HCT116 (cell line): ENCODE measurements around the gene ARL14EPL. TPM values are rescaled to one million over a fixed set of nuclear protein-coding genes. Genes with fewer than 3 reads are reported as not detected.

ENCODE experiments used
- ATAC-seq: fragments of 200-7000 bp; cut with Tn5 transposase; 2 replicates; pipeline ENCODE4 v1.9.1; 2020; ENCODE audit warnings: mild to moderate bottlenecking, moderate library complexity
- BruUV-seq: library from RNA; stranded (reverse); fragments of 400-500 nt; replicated peaks from 2 replicates; lab custom pipeline; 2021; lab: Mats Ljungman, UMichigan
- CTCF ChIA-PET: fragments of 300-600 bp; sonication (Branson Sonifier 250); formaldehyde crosslinking; loops from one replicate; lab custom pipeline; 2021; ENCODE audit warnings: antibody characterized with exemption; lab: Charles Lee
- POLR2A ChIA-PET: fragments of 300-600, 350-600 bp; sonication (Branson Sonifier 250); formaldehyde crosslinking; loops from one replicate; lab custom pipeline; 2021; ENCODE audit warnings: antibody characterized with exemption; lab: Charles Lee
- RAD21 ChIA-PET, 2 experiments: fragments of 300-600 bp; sonication (Branson Sonifier 250); formaldehyde crosslinking; loops; one replicate each; lab custom pipeline; 2023; ENCODE audit warnings: low total read pairs in 2 of 2; ENCODE audit not compliant: uncharacterized antibody in 2 of 2, unreplicated experiment in 2 of 2, low non-redundant PET in 1 of 2; lab: Charles Lee
- DNase-seq: peaks from one replicate; pipeline ENCODE4 v3.0.0-alpha.2; 2010; ENCODE audit warnings: low read depth, low spot score
- H2AFZ ChIP-seq: fragments of 200-600 bp; shearing (Covaris generic), sonication (generic); 2 replicates; pipeline ENCODE4 v1.6.1; 2017; ENCODE audit warnings: low read depth, mixed run types, mixed read lengths, antibody characterized with exemption, low read length; ENCODE audit not compliant: poor library complexity, severe bottlenecking
- H3K27ac ChIP-seq: 2 replicates; pipeline ENCODE4 v1.5.1; 2012; ENCODE audit warnings: low read depth, low read length
- H3K27me3 ChIP-seq: fragments of 200-600 bp; sonication (generic); 2 replicates; pipeline ENCODE4 v1.6.1; 2016; ENCODE audit warnings: mixed run types, low read length, mixed read lengths; ENCODE audit not compliant: insufficient read depth
- H3K36me3 ChIP-seq, 2 experiments: fragments of 200-500 bp in 1 of 2; fragments of 200-600 bp in 1 of 2; sonication (Bioruptor generic) in 1 of 2; sonication (generic) in 1 of 2; 2 replicates each; pipeline versions ENCODE4 v1.5.1 to v1.6.1; 2014 to 2016; ENCODE audit warnings: low read length in 2 of 2, inconsistent platforms in 1 of 2, mixed read lengths in 1 of 2, mixed run types in 1 of 2; ENCODE audit not compliant: insufficient read depth in 2 of 2, control insufficient read depth in 1 of 2
- H3K4me1 ChIP-seq, 2 experiments: fragments of 200-600 bp in 1 of 2; sonication (generic) in 1 of 2; 2 replicates each; pipeline versions ENCODE4 v1.5.1 to v1.6.1; 2012 to 2017; ENCODE audit warnings: low read length in 2 of 2, inconsistent platforms in 1 of 2, mild to moderate bottlenecking in 1 of 2, mixed read lengths in 1 of 2, mixed run types in 1 of 2, moderate library complexity in 1 of 2; ENCODE audit not compliant: insufficient read depth in 2 of 2, control insufficient read depth in 1 of 2
- H3K4me2 ChIP-seq: fragments of 200-600 bp; sonication (generic); 2 replicates; pipeline ENCODE4 v1.6.1; 2017; ENCODE audit warnings: mixed run types, low read length, mixed read lengths
- H3K4me3 ChIP-seq, 2 experiments: fragments of 200-600 bp in 1 of 2; sonication (generic) in 1 of 2; replicated peaks in 1 of 2; 2 replicates each; pipeline ENCODE4 v1.5.1; 2011 to 2016; ENCODE audit warnings: low read length in 2 of 2, control low read depth in 1 of 2, low read depth in 1 of 2, mild to moderate bottlenecking in 1 of 2, mixed read lengths in 1 of 2, mixed run types in 1 of 2
- H3K79me2 ChIP-seq: fragments of 200-600 bp; sonication (generic); 2 replicates; pipeline ENCODE4 v1.6.1; 2017; ENCODE audit warnings: mild to moderate bottlenecking, mixed run types, low read length, moderate library complexity, mixed read lengths; ENCODE audit not compliant: insufficient read depth
- H3K9ac ChIP-seq: fragments of 200-600 bp; sonication (generic); 2 replicates; pipeline ENCODE4 v1.6.1; 2016; ENCODE audit warnings: low read length, mixed read lengths
- H3K9me2 ChIP-seq: fragments of 200-600 bp; sonication (generic), shearing (Covaris generic); 2 replicates; pipeline ENCODE4 v1.6.1; 2017; ENCODE audit warnings: mixed run types, mild to moderate bottlenecking, moderate library complexity; ENCODE audit not compliant: insufficient read depth
- H3K9me3 ChIP-seq, 2 experiments: fragments of 200-500 bp in 1 of 2; fragments of 200-600 bp in 1 of 2; sonication (Bioruptor generic) in 1 of 2; sonication (generic) in 1 of 2; 2 replicates each; pipeline ENCODE4 v1.6.1; 2014 to 2017; ENCODE audit warnings: low read length in 2 of 2, mixed read lengths in 2 of 2, inconsistent platforms in 1 of 2, low read depth in 1 of 2, mild to moderate bottlenecking in 1 of 2, mixed run types in 1 of 2, moderate library complexity in 1 of 2; ENCODE audit not compliant: control insufficient read depth in 1 of 2, insufficient read depth in 1 of 2
- H4K20me1 ChIP-seq: fragments of 200-600 bp; sonication (generic), shearing (Covaris generic); 2 replicates; pipeline ENCODE4 v1.6.1; 2017; ENCODE audit warnings: mixed run types, mild to moderate bottlenecking, moderate library complexity; ENCODE audit not compliant: insufficient read depth
- CEBPB ChIP-seq: IDR thresholded peaks from 2 replicates; pipeline ENCODE4 v1.6.1; 2012; ENCODE audit warnings: low read depth
- EGR1 ChIP-seq: IDR thresholded peaks from 2 replicates; pipeline ENCODE4 v1.6.1; 2012; ENCODE audit warnings: low read depth
- ELF1 ChIP-seq: IDR thresholded peaks from 2 replicates; pipeline ENCODE4 v1.6.1; 2012; ENCODE audit warnings: low read depth, borderline replicate concordance
- EZH2 ChIP-seq: fragments of 200-600 bp; sonication (generic); IDR thresholded peaks from 2 replicates; pipeline ENCODE4 v1.6.1; 2017; ENCODE audit warnings: antibody characterized with exemption, mixed run types
- EZH2phosphoT487 ChIP-seq: fragments of 200-600 bp; IDR thresholded peaks from 2 replicates; pipeline ENCODE4 v1.6.1; 2018; ENCODE audit warnings: antibody characterized with exemption, borderline replicate concordance
- FOSL1 ChIP-seq: IDR thresholded peaks from 2 replicates; pipeline ENCODE4 v1.6.1; 2012; ENCODE audit warnings: low read depth
- POLR2A ChIP-seq: IDR thresholded peaks from 2 replicates; pipeline ENCODE4 v1.7.0; 2011; ENCODE audit warnings: borderline replicate concordance; ENCODE audit not compliant: insufficient read depth, insufficient read length; ENCODE audit errors: extremely low read depth
- RAD21 ChIP-seq: IDR thresholded peaks from 2 replicates; pipeline ENCODE4 v1.6.1; 2012; ENCODE audit warnings: low read depth, mild to moderate bottlenecking
- SIN3A ChIP-seq: IDR thresholded peaks from 2 replicates; pipeline ENCODE4 v1.6.1; 2012; ENCODE audit warnings: low read depth
- TCF7L2 ChIP-seq: IDR thresholded peaks from 2 replicates; pipeline ENCODE4 v1.7.0; 2011; ENCODE audit warnings: borderline replicate concordance, inconsistent platforms; ENCODE audit not compliant: insufficient read depth, insufficient read length; ENCODE audit errors: extremely low read depth
- YY1 ChIP-seq: IDR thresholded peaks from 2 replicates; pipeline ENCODE4 v1.6.1; 2011; ENCODE audit warnings: low read length, low read depth, moderate library complexity, mild to moderate bottlenecking; ENCODE audit not compliant: insufficient replicate concordance; ENCODE audit errors: extremely low read depth
- ZFX ChIP-seq: fragments of 450-650 bp; IDR thresholded peaks from 2 replicates; pipeline ENCODE4 v1.6.1; 2017
- ZNF274 ChIP-seq: fragments of 200-500 bp; sonication (Bioruptor generic); IDR thresholded peaks from 2 replicates; pipeline ENCODE4 v1.6.1; 2014; ENCODE audit warnings: mild to moderate bottlenecking, low read depth, low read length, inconsistent platforms
- intact Hi-C: fragments of 100-400 bp; cut with micrococcal nuclease; formaldehyde crosslinking; loops from 2 replicates; pipeline ENCODE4 v1.10.0; 2022
- total RNA-seq: library from RNA; stranded (reverse); gene quantifications from one replicate; pipeline ENCODE4 v1.2.1, GENCODE V29; 2021; ENCODE audit not compliant: unreplicated experiment
- TF ChIP-seq, protein P1 (sequence below): IDR thresholded peaks from 2 replicates; pipeline ENCODE4 v1.6.1; 2012
- TF ChIP-seq, protein P2 (sequence below), 3 experiments: fragments of 200-600 bp in 1 of 3; sonication (generic) in 1 of 3; IDR thresholded peaks in 2 of 3; conservative IDR thresholded peaks in 1 of 3; 2 replicates each; pipeline ENCODE4 v1.5.1; 2012 to 2017; ENCODE audit warnings: low read depth in 2 of 3, low read length in 2 of 3, antibody characterized with exemption in 1 of 3, borderline replicate concordance in 1 of 3, control low read depth in 1 of 3, mild to moderate bottlenecking in 1 of 3, mixed read lengths in 1 of 3, mixed run types in 1 of 3, moderate library complexity in 1 of 3; ENCODE audit not compliant: insufficient read depth in 1 of 3
- TF ChIP-seq, protein P3 (sequence below): IDR thresholded peaks from 2 replicates; pipeline ENCODE4 v1.6.1; 2012; ENCODE audit warnings: low read depth

The ARL14EPL gene
- total RNA-seq, 1 experiment from 2014 or later = 22.9 TPM

DNA sequence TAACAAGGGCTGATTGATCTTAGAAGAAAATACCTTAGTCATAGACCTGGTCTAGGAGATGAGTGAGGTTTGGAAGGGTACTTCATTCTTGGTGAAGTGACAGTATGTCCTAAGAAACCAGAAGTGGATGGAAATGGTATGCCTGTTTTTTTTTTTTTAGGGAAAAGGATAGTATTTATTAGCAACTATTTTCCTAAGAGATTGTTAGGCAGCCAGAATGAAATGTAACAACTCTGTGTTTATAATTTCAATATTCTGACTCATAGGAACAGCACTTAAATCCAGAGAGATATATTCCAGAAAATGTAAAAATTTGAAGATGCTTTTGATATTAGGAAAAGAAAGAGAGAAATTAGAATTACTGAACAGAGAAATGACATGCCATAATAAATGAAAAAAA, 21.2 kb upstream of the ARL14EPL start:
- ChIA-PET RAD21 (no interaction called here), POLR2A (interaction anchor here (1.0 kb wide), 1 partner anchor 32 kb away, joined by 3 read pairs; no protein-coding TSS in a partner anchor), CTCF (no interaction called here)
- Histone ChIP-seq H3K4me1 (no peaks in the 10 kb centered on the region), H3K79me2 (no peaks in the 10 kb centered on the region), H3K36me3 (no peaks in the 10 kb centered on the region), H3K4me3 (no peak overlapping the region), H3K9ac (no peak overlapping the region), H3K9me3 (no peaks in the 10 kb centered on the region), H3K9me2 (no peaks in the 10 kb centered on the region), H3K27ac (no peak overlapping the region), H4K20me1 (no peaks in the 10 kb centered on the region), H2AFZ (peak overlapping the region; percentile 37), H3K27me3 (no peaks in the 10 kb centered on the region), H3K4me2 (no peak overlapping the region)
- TF ChIP-seq POLR2A (no peak), EZH2 (no peak), ELF1 (no peak), ZNF274 (no peak), SIN3A (no peak), FOSL1 (no peak), TCF7L2 (no peak)
- TF ChIP-seq, protein P1, sequence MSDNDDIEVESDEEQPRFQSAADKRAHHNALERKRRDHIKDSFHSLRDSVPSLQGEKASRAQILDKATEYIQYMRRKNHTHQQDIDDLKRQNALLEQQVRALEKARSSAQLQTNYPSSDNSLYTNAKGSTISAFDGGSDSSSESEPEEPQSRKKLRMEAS = no peak
- intact Hi-C loops = no loop called here
- BruUV-seq = no TSS peak
- ATAC-seq (no peak), DNase-seq (no peak)

DNA sequence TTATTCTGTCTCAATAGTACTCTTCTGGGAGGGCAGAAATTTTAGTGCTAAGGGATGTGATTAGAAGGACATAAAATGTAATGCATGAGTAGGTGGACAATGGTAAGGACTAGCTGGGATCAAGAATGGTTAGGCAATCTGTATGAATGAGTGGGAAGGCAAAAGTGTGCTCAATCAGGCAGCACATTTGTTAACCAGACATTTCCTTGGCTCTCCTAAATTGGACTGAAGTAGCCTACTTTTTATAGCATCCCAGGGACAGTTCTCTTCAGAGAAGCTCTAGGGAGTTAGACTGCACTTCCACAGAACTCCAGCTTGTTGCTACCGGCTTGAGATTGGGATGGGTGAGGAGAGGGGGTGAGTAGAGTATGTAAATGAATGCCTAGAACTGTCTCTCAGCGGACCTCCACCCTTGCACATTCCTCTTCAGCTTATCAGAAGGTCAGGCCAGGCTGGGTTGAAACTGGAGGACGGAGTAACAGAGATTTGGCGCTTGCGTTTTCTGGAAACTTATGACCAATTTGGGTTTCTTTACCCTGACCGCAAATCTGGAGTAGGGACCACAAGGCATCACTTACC, 19.0 kb upstream of the ARL14EPL start:
- intact Hi-C loops = no loop called here
- H3K4me2 ChIP-seq = no peak overlapping the region
- no peaks in the 10 kb centered on the region for H3K4me1 ChIP-seq
- H4K20me1 ChIP-seq = no peaks in the 10 kb centered on the region
- BruUV-seq = no TSS peak
- no peaks in the 10 kb centered on the region for H3K79me2 ChIP-seq
- no peak for ATAC-seq
- H3K27me3 ChIP-seq = no peaks in the 10 kb centered on the region
- no peaks in the 10 kb centered on the region for H3K36me3 ChIP-seq
- no peaks in the 10 kb centered on the region for H3K9me3 ChIP-seq
- H3K4me3 ChIP-seq = no peak overlapping the region
- CTCF ChIA-PET = no interaction called here
- peak overlapping the region; percentile 14 for H2AFZ ChIP-seq
- no peak overlapping the region for H3K27ac ChIP-seq
- no peak for DNase-seq
- no peak overlapping the region for H3K9ac ChIP-seq
- POLR2A ChIA-PET = no interaction called here
- no peaks in the 10 kb centered on the region for H3K9me2 ChIP-seq
- RAD21 ChIA-PET = no interaction called here
- TF ChIP-seq RAD21 (no peak), CEBPB (no peak), EGR1 (no peak), YY1 (no peak), EZH2phosphoT487 (no peak), FOSL1 (no peak), POLR2A (no peak), ZFX (no peak), ELF1 (no peak)
- TF ChIP-seq, protein P2, sequence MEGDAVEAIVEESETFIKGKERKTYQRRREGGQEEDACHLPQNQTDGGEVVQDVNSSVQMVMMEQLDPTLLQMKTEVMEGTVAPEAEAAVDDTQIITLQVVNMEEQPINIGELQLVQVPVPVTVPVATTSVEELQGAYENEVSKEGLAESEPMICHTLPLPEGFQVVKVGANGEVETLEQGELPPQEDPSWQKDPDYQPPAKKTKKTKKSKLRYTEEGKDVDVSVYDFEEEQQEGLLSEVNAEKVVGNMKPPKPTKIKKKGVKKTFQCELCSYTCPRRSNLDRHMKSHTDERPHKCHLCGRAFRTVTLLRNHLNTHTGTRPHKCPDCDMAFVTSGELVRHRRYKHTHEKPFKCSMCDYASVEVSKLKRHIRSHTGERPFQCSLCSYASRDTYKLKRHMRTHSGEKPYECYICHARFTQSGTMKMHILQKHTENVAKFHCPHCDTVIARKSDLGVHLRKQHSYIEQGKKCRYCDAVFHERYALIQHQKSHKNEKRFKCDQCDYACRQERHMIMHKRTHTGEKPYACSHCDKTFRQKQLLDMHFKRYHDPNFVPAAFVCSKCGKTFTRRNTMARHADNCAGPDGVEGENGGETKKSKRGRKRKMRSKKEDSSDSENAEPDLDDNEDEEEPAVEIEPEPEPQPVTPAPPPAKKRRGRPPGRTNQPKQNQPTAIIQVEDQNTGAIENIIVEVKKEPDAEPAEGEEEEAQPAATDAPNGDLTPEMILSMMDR (IDR thresholded peaks at IDR 0.05 in 2 of 3, conservative IDR thresholded peaks at IDR 0.05 in 1 of 3; ENCODE audit: borderline replicate concordance in 1 of 3, insufficient read depth in 1 of 3, low read depth in 2 of 3, low read length in 2 of 3) = no peak
- TF ChIP-seq, protein P3, sequence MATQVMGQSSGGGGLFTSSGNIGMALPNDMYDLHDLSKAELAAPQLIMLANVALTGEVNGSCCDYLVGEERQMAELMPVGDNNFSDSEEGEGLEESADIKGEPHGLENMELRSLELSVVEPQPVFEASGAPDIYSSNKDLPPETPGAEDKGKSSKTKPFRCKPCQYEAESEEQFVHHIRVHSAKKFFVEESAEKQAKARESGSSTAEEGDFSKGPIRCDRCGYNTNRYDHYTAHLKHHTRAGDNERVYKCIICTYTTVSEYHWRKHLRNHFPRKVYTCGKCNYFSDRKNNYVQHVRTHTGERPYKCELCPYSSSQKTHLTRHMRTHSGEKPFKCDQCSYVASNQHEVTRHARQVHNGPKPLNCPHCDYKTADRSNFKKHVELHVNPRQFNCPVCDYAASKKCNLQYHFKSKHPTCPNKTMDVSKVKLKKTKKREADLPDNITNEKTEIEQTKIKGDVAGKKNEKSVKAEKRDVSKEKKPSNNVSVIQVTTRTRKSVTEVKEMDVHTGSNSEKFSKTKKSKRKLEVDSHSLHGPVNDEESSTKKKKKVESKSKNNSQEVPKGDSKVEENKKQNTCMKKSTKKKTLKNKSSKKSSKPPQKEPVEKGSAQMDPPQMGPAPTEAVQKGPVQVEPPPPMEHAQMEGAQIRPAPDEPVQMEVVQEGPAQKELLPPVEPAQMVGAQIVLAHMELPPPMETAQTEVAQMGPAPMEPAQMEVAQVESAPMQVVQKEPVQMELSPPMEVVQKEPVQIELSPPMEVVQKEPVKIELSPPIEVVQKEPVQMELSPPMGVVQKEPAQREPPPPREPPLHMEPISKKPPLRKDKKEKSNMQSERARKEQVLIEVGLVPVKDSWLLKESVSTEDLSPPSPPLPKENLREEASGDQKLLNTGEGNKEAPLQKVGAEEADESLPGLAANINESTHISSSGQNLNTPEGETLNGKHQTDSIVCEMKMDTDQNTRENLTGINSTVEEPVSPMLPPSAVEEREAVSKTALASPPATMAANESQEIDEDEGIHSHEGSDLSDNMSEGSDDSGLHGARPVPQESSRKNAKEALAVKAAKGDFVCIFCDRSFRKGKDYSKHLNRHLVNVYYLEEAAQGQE = no peak
